Fibroblast of the aortic adventitia (primary cell): ENCODE results near the gene FAM151B. TPM values are rescaled to one million over a fixed set of nuclear protein-coding genes. Genes with fewer than 3 reads are reported as not detected.
A peak's percentile ranks its signal among the peaks of the same experiment; 100 is the strongest.

ENCODE experiments used
- DNase-seq: peaks from one replicate; pipeline ENCODE4 v3.0.0-alpha.2; 2010; ENCODE audit warnings: low read depth
- H3K4me3 ChIP-seq: 2 replicates; pipeline ENCODE4 v1.5.1; 2011; ENCODE audit warnings: low read depth, mild to moderate bottlenecking, control low read depth, low read length, moderate library complexity
- CTCF ChIP-seq: IDR thresholded peaks from 2 replicates; pipeline ENCODE4 v1.5.1; 2011; ENCODE audit warnings: mild to moderate bottlenecking, low read length, control low read depth, inconsistent platforms; ENCODE audit not compliant: insufficient read depth
- total RNA-seq: library from RNA; depleted of rRNA; stranded (reverse); fragments of >200 nt; gene quantifications from 2 replicates; pipeline ENCODE4 v1.2.3, GENCODE V29; 2012; ENCODE audit warnings: low replicate concordance

The FAM151B gene
- total RNA-seq, result 6.8 and 11.2 TPM in 2 replicates

GRCh38 chr5:80487829-80488721, at the start of gene FAM151B:
TSS of gene FAM151B (plus strand) at chr5:80488100. CDS start at chr5:80488124, 24 bp downstream.
- DNase-seq, result peak; percentile 83
- TF ChIP-seq CTCF, result peak; percentile 26

GRCh38 chr5:80438739-80439138, 49.2 kb upstream of the FAM151B start:
- TF ChIP-seq CTCF, result no peak
- no peak for DNase-seq
- H3K4me3 ChIP-seq, result no peak overlapping the region

More at GRCh38 chr5:80487829-80488721, at the start of gene FAM151B:
- H3K4me3 ChIP-seq, result peak within 1 kb of the TSS; percentile 78

GRCh38 chr5:80439213-80439612, 48.7 kb upstream of the FAM151B start:
- H3K4me3 ChIP-seq, result no peak overlapping the region
- DNase-seq, result no peak
- no peak for TF ChIP-seq CTCF

- no peak for DNase-seq
- H3K4me3 ChIP-seq, result no peak overlapping the region
- TF ChIP-seq CTCF, result no peak
These were observed 45.2 kb upstream of the FAM151B start for GRCh38 chr5:80442742-80443141.

GRCh38 chr5:80453366-80453765, 34.5 kb upstream of the FAM151B start:
- no peak for DNase-seq
- no peak for TF ChIP-seq CTCF
- H3K4me3 ChIP-seq, result no peak overlapping the region

- TF ChIP-seq CTCF, result no peak
- DNase-seq, result no peak
- H3K4me3 ChIP-seq, result no peak overlapping the region
These were observed 24.6 kb upstream of the FAM151B start for GRCh38 chr5:80463269-80463668.
